ENCODE data around the gene MZB1. TPM values are rescaled to one million over a fixed set of nuclear protein-coding genes. Genes with fewer than 3 reads are reported as not detected.

MZB1 gene
- polyA plus RNA-seq, 2 of the 4 experiments (the other 2 are of a cell fraction), result 0.09 TPM; not detected in 1

GRCh38 chr5:139386050-139386438 is 3.7 kb downstream of the MZB1 start:
- H3K4me3 ChIP-seq, result no peak overlapping the region
- H3K27ac ChIP-seq, result peak overlapping the region in 1 of 2 experiments; percentile 52; a peak in 3 of 6 replicates
- ATAC-seq (no peak), DNase-seq (ENCODE audit: low read depth in 1 of 2, low spot score in 1 of 2) (no peak), FAIRE-seq (no peak)
- peaks cover 70% of the 10 kb centered on the region for H3K4me1 ChIP-seq
- CTCF ChIA-PET, result interaction anchor here (1.3 to 2.9 kb wide), 3 partner anchors 12 to 98 kb away, joined by 3 to 9 read pairs (median 3); partner anchors contain the start of gene PAIP2
- H3K4me2 ChIP-seq, result no peak overlapping the region
- 84% methylated on average over 5 of the region's 5 CpGs for WGBS (ENCODE audit: missing lambda C conversion rate)
- no peak for TF ChIP-seq RFX5 (IDR thresholded peaks at IDR 0.05)
- peak in 1 of 2 experiments; percentile 33; a peak in 1 of 4 replicates for TF ChIP-seq CEBPB (IDR thresholded peaks at IDR 0.05)
- no peaks in the 10 kb centered on the region for H3K9me3 ChIP-seq
- POLR2A ChIA-PET, result interaction anchor here (1.0 kb wide), 1 partner anchor 19 kb away, joined by 3 read pairs; no protein-coding TSS in a partner anchor

- no peak for DNase-seq (ENCODE audit: low read depth in 1 of 2, low spot score in 1 of 2)
- no peaks in the 10 kb centered on the region for H3K9me3 ChIP-seq
- no peak for TF ChIP-seq CHD4 (IDR thresholded peaks at IDR 0.05; ENCODE audit: borderline replicate concordance)
- TF ChIP-seq PBX3 (IDR thresholded peaks at IDR 0.05), result no peak
- TF ChIP-seq RAD21 (conservative IDR thresholded peaks at IDR 0.05 in 1 of 2, IDR thresholded peaks at IDR 0.05 in 1 of 2), result peak in 1 of 2 experiments; percentile 19; a peak in 1 of 5 replicates
- no peak for FAIRE-seq
- H3K27ac ChIP-seq, result peak overlapping the region; percentile 87 to 91; a peak in 3 of 6 replicates
- no peak for ATAC-seq
- 0 out of 3 replicates have a peak overlapping the region, but pooled peaks have one; percentile 14 for H3K4me2 ChIP-seq
- CTCF ChIA-PET, result interaction anchor here (1.6 kb wide), 1 partner anchor 11 kb away, joined by 3 read pairs; no protein-coding TSS in a partner anchor
- 78% methylated on average over 8 of the region's 8 CpGs for WGBS (ENCODE audit: missing lambda C conversion rate)
- POLR2A ChIA-PET, result interaction anchor here (1.0 kb wide), 1 partner anchor 18 kb away, joined by 3 read pairs; no protein-coding TSS in a partner anchor
- H3K4me3 ChIP-seq, result no peak overlapping the region
- H3K4me1 ChIP-seq, result peaks cover 63% of the 10 kb centered on the region
Measured at GRCh38 chr5:139385061-139386049, 4.4 kb downstream of the MZB1 start.

- no peak overlapping the region for H3K4me2 ChIP-seq
Measured at GRCh38 chr5:139384591-139385051, 5.1 kb downstream of the MZB1 start.

More at GRCh38 chr5:139384591-139385051, 5.1 kb downstream of the MZB1 start:
- H3K4me3 ChIP-seq, result no peak overlapping the region
- DNase-seq (ENCODE audit: low read depth in 1 of 2, low spot score in 1 of 2) (no peak), ATAC-seq (no peak), FAIRE-seq (no peak)
- CTCF ChIA-PET, result no interaction called here
- no peaks in the 10 kb centered on the region for H3K9me3 ChIP-seq
- peak overlapping the region; percentile 87 to 91; a peak in 5 of 6 replicates for H3K27ac ChIP-seq
- peaks cover 59% of the 10 kb centered on the region for H3K4me1 ChIP-seq
- POLR2A ChIA-PET, result no interaction called here
- TF ChIP-seq CTCF (IDR thresholded peaks at IDR 0.05) (no peak), ZC3H11A (IDR thresholded peaks at IDR 0.05) (no peak), HES2 (IDR thresholded peaks at IDR 0.05) (no peak), EHF (CRISPR knock-in tag; IDR thresholded peaks at IDR 0.05) (no peak), POLR2A (IDR thresholded peaks at IDR 0.05; ENCODE audit: low read length) (no peak), BCL3 (IDR thresholded peaks at IDR 0.05) (no peak), NPAS2 (CRISPR knock-in tag; IDR thresholded peaks at IDR 0.05; ENCODE audit: borderline replicate concordance) (no peak), SREBF2 (IDR thresholded peaks at IDR 0.05) (no peak), FOXS1 (CRISPR knock-in tag; IDR thresholded peaks at IDR 0.05) (no peak), CBX2 (IDR thresholded peaks at IDR 0.05; ENCODE audit: borderline replicate concordance, low read depth) (no peak), ZFP36 (IDR thresholded peaks at IDR 0.05; ENCODE audit: borderline replicate concordance, partially characterized antibody) (no peak), CHD2 (IDR thresholded peaks at IDR 0.05; ENCODE audit: low read length, partially characterized antibody) (no peak), RFX5 (IDR thresholded peaks at IDR 0.05) (no peak), EP300 (IDR thresholded peaks at IDR 0.05) (no peak), BHLHE40 (IDR thresholded peaks at IDR 0.05; ENCODE audit: low read depth, low read length) (no peak), JUN (IDR thresholded peaks at IDR 0.05) (no peak), MAZ (IDR thresholded peaks at IDR 0.05; ENCODE audit: borderline replicate concordance, low read depth, low read length) (no peak)
- WGBS (ENCODE audit: missing lambda C conversion rate), result 88% methylated on average over 7 of the region's 9 CpGs
